H1 (cell line): ENCODE results near the gene EEF1G. TPM values are rescaled to one million over a fixed set of nuclear protein-coding genes. Genes with fewer than 3 reads are reported as not detected.

Experiments
- CTCF ChIA-PET: fragments of 300-600 bp; sonication (Branson Sonifier 250); formaldehyde crosslinking; loops from one replicate; lab custom pipeline; 2021; ENCODE audit not compliant: partially characterized antibody; lab: Charles Lee
- POLR2A ChIA-PET: fragments of 300-600 bp; sonication (Branson Sonifier 250); formaldehyde crosslinking; loops from one replicate; lab custom pipeline; 2021; ENCODE audit warnings: inconsistent platforms; ENCODE audit not compliant: partially characterized antibody; lab: Charles Lee
- DNase-seq, 2 experiments: peaks; one replicate each; pipeline versions ENCODE4 v3.0.0 to v3.0.0-alpha.2; 2010 to 2022; ENCODE audit warnings: low spot score in 2 of 2, low read depth in 1 of 2, mixed read lengths in 1 of 2
- FAIRE-seq: peaks from 2 replicates; lab custom pipeline; 2011; peaks lifted over from hg19 to GRCh38; lab: Jason Lieb, UNC
- H2AFZ ChIP-seq: 2 replicates; pipeline ENCODE4 v1.8.1; 2012; ENCODE audit warnings: low read length, inconsistent platforms
- H2AK5ac ChIP-seq: 2 replicates; pipeline ENCODE4 v1.6.1; 2013; ENCODE audit warnings: low read depth, low read length
- H2BK120ac ChIP-seq: replicated peaks from 2 replicates; pipeline ENCODE3; 2013; ENCODE audit warnings: low read depth, low read length, inconsistent platforms
- H2BK12ac ChIP-seq: 2 replicates; pipeline ENCODE4 v1.6.1; 2013; ENCODE audit warnings: low read depth, low read length
- H2BK15ac ChIP-seq: 2 replicates; pipeline ENCODE4 v1.6.1; 2013; ENCODE audit warnings: low read length
- H2BK20ac ChIP-seq: 2 replicates; pipeline ENCODE4 v1.6.1; 2013; ENCODE audit warnings: low read length
- H2BK5ac ChIP-seq: 2 replicates; pipeline ENCODE4 v1.6.1; 2013; ENCODE audit warnings: low read depth, low read length
- H3K14ac ChIP-seq: 2 replicates; pipeline ENCODE4 v1.6.1; 2013; ENCODE audit warnings: inconsistent platforms; ENCODE audit not compliant: insufficient read length
- H3K18ac ChIP-seq: 2 replicates; pipeline ENCODE4 v1.6.1; 2013; ENCODE audit warnings: low read length; ENCODE audit errors: extremely low read depth
- H3K23ac ChIP-seq: 2 replicates; pipeline ENCODE4 v1.6.1; 2013; ENCODE audit warnings: inconsistent platforms; ENCODE audit not compliant: insufficient read length
- H3K23me2 ChIP-seq: 2 replicates; pipeline ENCODE4 v1.6.1; 2013; ENCODE audit warnings: low read depth, low read length
- H3K27ac ChIP-seq: 2 replicates; pipeline ENCODE4 v1.6.1; 2011; ENCODE audit warnings: low read depth, low read length, inconsistent platforms
- H3K27me3 ChIP-seq, 4 experiments: replicated peaks in 1 of 4; 1 replicate in 1 of 4; 2 replicates in 3 of 4; pipeline versions ENCODE4 v1.6.1 to v1.8.1; 2011 to 2013; ENCODE audit warnings: low read length in 3 of 4, mild to moderate bottlenecking in 3 of 4, inconsistent platforms in 2 of 4, mixed read lengths in 2 of 4, moderate library complexity in 1 of 4; ENCODE audit not compliant: control insufficient read depth in 3 of 4, insufficient read depth in 3 of 4; ENCODE audit errors: extremely low read depth in 1 of 4
- H3K36me3 ChIP-seq, 4 experiments: 2 replicates each; pipeline versions ENCODE4 v1.6.1 to v1.8.1; 2011 to 2013; ENCODE audit warnings: mild to moderate bottlenecking in 4 of 4, low read length in 3 of 4, moderate library complexity in 2 of 4, control low read depth in 1 of 4, inconsistent platforms in 1 of 4; ENCODE audit not compliant: insufficient read depth in 4 of 4, control insufficient read depth in 2 of 4
- H3K4ac ChIP-seq: replicated peaks from 2 replicates; pipeline ENCODE3; 2013; ENCODE audit warnings: low read length, low read depth, mixed read lengths, inconsistent platforms; ENCODE audit not compliant: insufficient read length
- H3K4me1 ChIP-seq, 4 experiments: replicated peaks in 1 of 4; 1 replicate in 1 of 4; 2 replicates in 3 of 4; pipeline versions ENCODE4 v1.6.1 to v1.8.1; 2011 to 2013; ENCODE audit warnings: low read length in 3 of 4, inconsistent platforms in 2 of 4, mixed read lengths in 1 of 4; ENCODE audit not compliant: insufficient read depth in 4 of 4, control insufficient read depth in 3 of 4
- H3K4me2 ChIP-seq, 2 experiments: 2 replicates each; pipeline versions ENCODE4 v1.6.1 to v1.8.1; 2011 to 2013; ENCODE audit warnings: low read depth in 2 of 2, low read length in 2 of 2, control low read depth in 1 of 2, inconsistent platforms in 1 of 2, mild to moderate bottlenecking in 1 of 2; ENCODE audit not compliant: insufficient read depth in 1 of 2
- H3K4me3 ChIP-seq, 4 experiments: fragments of 200-600, 300-600 bp in 1 of 4; sonication (generic), shearing (Covaris generic), sonication (Bioruptor Twin) in 1 of 4; 2 replicates each; pipeline versions ENCODE4 v1.5.1 to v1.8.1; 2011 to 2016; ENCODE audit warnings: low read length in 4 of 4, low read depth in 3 of 4, control low read depth in 2 of 4, inconsistent platforms in 2 of 4, mild to moderate bottlenecking in 2 of 4, mixed read lengths in 1 of 4, moderate library complexity in 1 of 4; ENCODE audit not compliant: insufficient read depth in 2 of 4; ENCODE audit errors: extremely low read depth in 1 of 4
- H3K56ac ChIP-seq: replicated peaks from 2 replicates; pipeline ENCODE3; 2013; ENCODE audit warnings: low read depth, mild to moderate bottlenecking, mixed read lengths, low read length, inconsistent platforms; ENCODE audit not compliant: insufficient read length
- H3K79me1 ChIP-seq: 2 replicates; pipeline ENCODE4 v1.6.1; 2013; ENCODE audit warnings: low read depth, low read length, control low read depth
- H3K79me2 ChIP-seq, 2 experiments: 2 replicates each; pipeline versions ENCODE4 v1.6.1 to v1.8.1; 2012 to 2013; ENCODE audit warnings: low read length in 2 of 2, mild to moderate bottlenecking in 2 of 2, inconsistent platforms in 1 of 2; ENCODE audit not compliant: insufficient read depth in 2 of 2, control insufficient read depth in 1 of 2
- H3K9ac ChIP-seq, 4 experiments: replicated peaks in 1 of 4; 1 replicate in 1 of 4; 2 replicates in 3 of 4; pipeline versions ENCODE4 v1.6.1 to v1.8.1; 2011 to 2013; ENCODE audit warnings: low read depth in 3 of 4, low read length in 3 of 4, control low read depth in 2 of 4, mild to moderate bottlenecking in 2 of 4, moderate library complexity in 2 of 4, inconsistent platforms in 1 of 4; ENCODE audit errors: extremely low read depth in 1 of 4
- H3K9me3 ChIP-seq, 2 experiments: 2 replicates each; pipeline versions ENCODE4 v1.6.1 to v1.8.1; 2012 to 2013; ENCODE audit warnings: mild to moderate bottlenecking in 2 of 2, moderate library complexity in 2 of 2, control low read depth in 1 of 2, inconsistent platforms in 1 of 2, low read depth in 1 of 2, low read length in 1 of 2, mixed read lengths in 1 of 2; ENCODE audit not compliant: insufficient read depth in 2 of 2
- H4K20me1 ChIP-seq, 2 experiments: replicated peaks in 1 of 2; 2 replicates each; pipeline versions ENCODE3 to v1.8.1; 2011 to 2013; ENCODE audit warnings: inconsistent platforms in 2 of 2, low read length in 2 of 2, mild to moderate bottlenecking in 1 of 2; ENCODE audit not compliant: insufficient read depth in 2 of 2, control insufficient read depth in 1 of 2
- H4K5ac ChIP-seq: 2 replicates; pipeline ENCODE4 v1.6.1; 2013; ENCODE audit warnings: low read length, low read depth, mixed read lengths, inconsistent platforms; ENCODE audit not compliant: insufficient read length
- H4K8ac ChIP-seq: 2 replicates; pipeline ENCODE4 v1.8.0; 2013; ENCODE audit warnings: mild to moderate bottlenecking, moderate library complexity, low read length, inconsistent platforms; ENCODE audit not compliant: insufficient read depth; ENCODE audit errors: extremely low read depth
- H4K91ac ChIP-seq: replicated peaks from 2 replicates; pipeline ENCODE3; 2013; ENCODE audit warnings: low read length, mixed read lengths, inconsistent platforms; ENCODE audit not compliant: insufficient read length
- BACH1 ChIP-seq: IDR thresholded peaks from 2 replicates; pipeline ENCODE4 v1.6.1; 2012; ENCODE audit warnings: low read length, improper control_type of control experiment
- CHD1 ChIP-seq: IDR thresholded peaks from 2 replicates; pipeline ENCODE4 v1.6.1; 2012; ENCODE audit warnings: low read depth, low read length, improper control_type of control experiment
- EGR1 ChIP-seq: IDR thresholded peaks from 2 replicates; pipeline ENCODE4 v1.6.1; 2011; ENCODE audit warnings: low read depth, low read length, borderline replicate concordance
- FOSL1 ChIP-seq: IDR thresholded peaks from 2 replicates; pipeline ENCODE4 v1.6.1; 2011; ENCODE audit warnings: mild to moderate bottlenecking, low read depth, low read length, moderate library complexity; ENCODE audit not compliant: insufficient read depth
- HDAC2 ChIP-seq, 2 experiments: fragments of 300-600 bp in 1 of 2; sonication (generic) in 1 of 2; IDR thresholded peaks; 2 replicates each; pipeline ENCODE4 v1.6.1; 2011 to 2012; ENCODE audit warnings: low read depth in 2 of 2, low read length in 2 of 2, mild to moderate bottlenecking in 2 of 2, moderate library complexity in 2 of 2, borderline replicate concordance in 1 of 2, inconsistent platforms in 1 of 2
- KDM5A ChIP-seq: fragments of 200-600 bp; IDR thresholded peaks from 2 replicates; pipeline ENCODE4 v1.7.1; 2012; ENCODE audit warnings: mild to moderate bottlenecking, low read length, inconsistent platforms, mixed read lengths
- RFX5 ChIP-seq: IDR thresholded peaks from 2 replicates; pipeline ENCODE4 v1.6.1; 2011; ENCODE audit warnings: low read depth, low read length, improper control_type of control experiment, borderline replicate concordance
- SRF ChIP-seq: IDR thresholded peaks from 2 replicates; pipeline ENCODE4 v1.6.1; 2011; ENCODE audit warnings: mild to moderate bottlenecking, low read depth, low read length, moderate library complexity
- WGBS, 2 experiments: shearing (Covaris generic) in 1 of 2; methylation state at CpG; one replicate each; pipeline versions ENCODE4 v1.1.6 to v1.1.7; 2013 to 2015; ENCODE audit warnings: low lambda C conversion rate in 2 of 2, mixed read lengths in 2 of 2, inconsistent platforms in 1 of 2, low coverage in 1 of 2, missing lambda C conversion rate in 1 of 2; ENCODE audit not compliant: insufficient replicate concordance in 2 of 2, insufficient coverage in 1 of 2, insufficient read length in 1 of 2; ENCODE audit errors: extremely low coverage in 1 of 2, missing lambda C conversion rate in 1 of 2; 5-methylcytosine and 5-hydroxymethylcytosine counted together
- polyA plus RNA-seq, 7 experiments: library from polyadenylated mRNA; depleted of rRNA in 3 of 7; stranded (reverse) in 5 of 7; unstranded in 2 of 7; fragments of >200 nt in 5 of 7; fragments of 200-250 nt in 2 of 7; gene quantifications; 1 replicate in 5 of 7; 2 replicates in 1 of 7; 4 replicates in 1 of 7; pipeline versions ENCODE4 v1.2.1 to v1.2.3, GENCODE V29; 2011 to 2013; ENCODE audit warnings: missing spikeins in 2 of 7, mixed read lengths in 2 of 7
- total RNA-seq: library from RNA; stranded (reverse); fragmentation: NEBNext Ultra II Directional; extraction: Animal tissue kit (Norgen Biotek cat#: 25700); gene quantifications from 2 replicates; pipeline ENCODE4 v1.2.1, GENCODE V29; 2021
- TF ChIP-seq, protein P1 (sequence below): IDR thresholded peaks from 2 replicates; pipeline ENCODE4 v1.6.1; 2011; ENCODE audit warnings: low read length, improper control_type of control experiment
- TF ChIP-seq, protein P2 (sequence below): IDR thresholded peaks from 2 replicates; pipeline ENCODE4 v1.6.1; 2011; ENCODE audit warnings: low read depth, mild to moderate bottlenecking, low read length; ENCODE audit not compliant: insufficient read depth

Gene EEF1G
- total and polyA plus RNA-seq, 2 of the 8 experiments (the other 6 are each of a cell fraction or from before 2014, with no cell fraction given), result 1,627 to 1,996 TPM

- H3K14ac ChIP-seq, result no peak overlapping the region
- no peak overlapping the region for H2BK20ac ChIP-seq
- H2BK120ac ChIP-seq, result no peak overlapping the region
- no peak overlapping the region for H2BK15ac ChIP-seq
- H4K20me1 ChIP-seq, result peaks cover 0 to 3% of the 10 kb centered on the region in 2 experiments
- H3K23ac ChIP-seq, result no peak overlapping the region
- WGBS, 2 experiments, result 94% methylated on average over 7 of the region's 7 CpGs; no CpG with 5 or more reads in 1 of the 2 experiments
- no peak overlapping the region for H2AK5ac ChIP-seq
- H3K36me3 ChIP-seq, result peaks cover 17 to 26% (median 22%) of the 10 kb centered on the region in 4 experiments
- no peak overlapping the region for H3K4ac ChIP-seq
- no peaks in the 10 kb centered on the region for H3K27me3 ChIP-seq
- ChIA-PET CTCF (interaction anchor here (0.7 to 3.5 kb wide), 9 partner anchors 12 to 824 kb away, joined by 3 to 25 read pairs (median 4); partner anchors contain the start of genes C11orf98 and CSKMT), POLR2A (interaction anchor here (0.6 to 8.6 kb wide), 28 partner anchors 9 to 233 kb away, joined by 3 to 83 read pairs (median 6); partner anchors contain the start of genes BSCL2, C11orf98, CSKMT and EEF1G)
- H2BK5ac ChIP-seq, result no peak overlapping the region
- H3K4me2 ChIP-seq, result peak overlapping the region; percentile 59 to 66
- H3K9ac ChIP-seq, result no peak overlapping the region; a peak in 1 of 7 replicates
- DNase-seq (no peak), FAIRE-seq (no peak)
- no peaks in the 10 kb centered on the region for H3K79me1 ChIP-seq
- no peak overlapping the region for H4K5ac ChIP-seq
- peaks cover 4% of the 10 kb centered on the region; the same call in 1 of the 2 replicates for H3K23me2 ChIP-seq
- H3K56ac ChIP-seq, result no peak overlapping the region
- no peak overlapping the region for H3K18ac ChIP-seq
- no peak overlapping the region for H4K91ac ChIP-seq
- no peaks in the 10 kb centered on the region for H3K79me2 ChIP-seq
- no peak overlapping the region for H2AFZ ChIP-seq
- H3K9me3 ChIP-seq, result no peaks in the 10 kb centered on the region
- peaks cover 0 to 5% (median 0%) of the 10 kb centered on the region in 4 experiments; a peak in 1 of 7 replicates for H3K4me1 ChIP-seq
- peak overlapping the region; percentile 46; the same call in 1 of the 2 replicates for H3K27ac ChIP-seq
- H2BK12ac ChIP-seq, result no peak overlapping the region
- H3K4me3 ChIP-seq, result peak overlapping the region in 3 of 4 experiments; percentile 18 to 80 (median 23); a peak in 4 of 8 replicates
- H4K8ac ChIP-seq, result no peak overlapping the region
- TF ChIP-seq, protein P1, sequence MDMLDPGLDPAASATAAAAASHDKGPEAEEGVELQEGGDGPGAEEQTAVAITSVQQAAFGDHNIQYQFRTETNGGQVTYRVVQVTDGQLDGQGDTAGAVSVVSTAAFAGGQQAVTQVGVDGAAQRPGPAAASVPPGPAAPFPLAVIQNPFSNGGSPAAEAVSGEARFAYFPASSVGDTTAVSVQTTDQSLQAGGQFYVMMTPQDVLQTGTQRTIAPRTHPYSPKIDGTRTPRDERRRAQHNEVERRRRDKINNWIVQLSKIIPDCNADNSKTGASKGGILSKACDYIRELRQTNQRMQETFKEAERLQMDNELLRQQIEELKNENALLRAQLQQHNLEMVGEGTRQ, result no peak
- TF ChIP-seq SRF (no peak), RFX5 (no peak), CHD1 (no peak), BACH1 (no peak), FOSL1 (no peak), KDM5A (no peak), EGR1 (no peak), HDAC2 (IDR thresholded peaks at IDR 0.05; ENCODE audit: borderline replicate concordance in 1 of 2, low read depth in 2 of 2, low read length in 2 of 2) (no peak)
- TF ChIP-seq, protein P2, sequence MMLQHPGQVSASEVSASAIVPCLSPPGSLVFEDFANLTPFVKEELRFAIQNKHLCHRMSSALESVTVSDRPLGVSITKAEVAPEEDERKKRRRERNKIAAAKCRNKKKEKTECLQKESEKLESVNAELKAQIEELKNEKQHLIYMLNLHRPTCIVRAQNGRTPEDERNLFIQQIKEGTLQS, result no peak
Measured at GRCh38 chr11:62622476-62623089, 48.9 kb upstream of the EEF1G start.
